Measurements from ENCODE around the gene HLCS. TPM values are rescaled to one million over a fixed set of nuclear protein-coding genes. Genes with fewer than 3 reads are reported as not detected.
"Not testable (repeated sequence)": the region's sequence is repeated elsewhere in the genome, so short reads cannot be mapped to it uniquely, and the experiment has no call there.

Gene HLCS
- polyA plus RNA-seq, 4 donors = 2.7 to 13.7 (median 4.9) TPM

- no peak overlapping the region for H3K27ac ChIP-seq (ENCODE audit: low read depth in 1 of 3, low read length in 2 of 3)
- peaks cover 0 to 15% (median 0%) of the 10 kb centered on the region in 3 donors for H3K36me3 ChIP-seq (ENCODE audit: control insufficient read depth in 3 of 3, insufficient read depth in 2 of 3, low read depth in 1 of 3, low read length in 3 of 3)
- no peaks in the 10 kb centered on the region for H3K4me1 ChIP-seq (ENCODE audit: control insufficient read depth in 3 of 3, insufficient read depth in 2 of 3, low read depth in 1 of 3, low read length in 2 of 3)
- no peaks in the 10 kb centered on the region for H3K27me3 ChIP-seq (ENCODE audit: control insufficient read depth in 3 of 3, insufficient read depth in 3 of 3, low read length in 3 of 3)
- FAIRE-seq = no peak
- no peak for DNase-seq
- 76 to 82% (median 80%) methylated on average over 27 of the region's 27 CpGs for WGBS, 3 donors
- H3K4me3 ChIP-seq (ENCODE audit: low read depth in 1 of 3, low read length in 3 of 3) = no peak overlapping the region
- H3K9me3 ChIP-seq (ENCODE audit: control insufficient read depth in 2 of 2, insufficient read depth in 1 of 2, low read depth in 1 of 2, low read length in 1 of 2) = no peaks in the 10 kb centered on the region
Measured at GRCh38 chr21:36820176-36821031, 146.1 kb downstream of the HLCS start.

DNA sequence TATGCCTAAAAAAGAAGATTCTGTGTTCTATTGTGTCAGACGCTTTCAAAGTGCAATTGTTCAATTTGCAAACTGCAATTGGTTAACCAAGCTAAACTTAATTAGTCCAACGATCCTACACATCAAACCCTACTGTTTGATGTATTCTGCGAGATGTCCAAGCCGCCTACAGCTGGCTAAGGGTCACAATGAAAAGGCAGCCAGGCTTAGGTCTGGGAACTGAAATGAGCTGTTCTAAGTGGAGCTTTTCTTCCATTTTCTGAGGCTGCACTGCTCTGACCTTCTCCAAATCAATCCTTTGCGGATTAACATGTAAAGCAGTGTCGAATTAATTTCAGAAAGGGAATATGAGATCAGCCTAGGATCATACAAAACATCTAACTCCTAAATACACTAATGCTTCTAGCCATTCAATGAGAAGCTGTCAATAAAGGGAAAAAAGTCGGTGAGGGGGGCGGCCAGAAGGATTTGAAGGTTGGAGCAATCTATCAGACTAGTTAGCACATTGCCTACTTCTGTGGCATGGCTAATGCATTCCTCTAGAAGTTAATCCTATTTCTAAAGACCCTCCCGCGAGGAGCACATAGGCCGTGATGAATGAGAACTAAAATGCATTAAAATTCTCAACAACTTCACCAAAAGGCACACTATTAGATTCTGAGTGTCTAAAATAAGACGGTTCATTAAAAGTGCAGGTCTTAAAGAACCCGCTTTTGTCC, 148.6 kb downstream of the HLCS start:
- Histone ChIP-seq H3K27ac (ENCODE audit: low read depth in 1 of 3, low read length in 2 of 3) (no peak overlapping the region), H3K4me1 (ENCODE audit: control insufficient read depth in 3 of 3, insufficient read depth in 2 of 3, low read depth in 1 of 3, low read length in 2 of 3) (no peaks in the 10 kb centered on the region), H3K4me3 (ENCODE audit: low read depth in 1 of 3, low read length in 3 of 3) (no peak overlapping the region), H3K36me3 (ENCODE audit: control insufficient read depth in 3 of 3, insufficient read depth in 2 of 3, low read depth in 1 of 3, low read length in 3 of 3) (peaks cover 0 to 12% (median 0%) of the 10 kb centered on the region in 3 donors), H3K27me3 (ENCODE audit: control insufficient read depth in 3 of 3, insufficient read depth in 3 of 3, low read length in 3 of 3) (no peaks in the 10 kb centered on the region), H3K9me3 (ENCODE audit: control insufficient read depth in 2 of 2, insufficient read depth in 1 of 2, low read depth in 1 of 2, low read length in 1 of 2) (no peaks in the 10 kb centered on the region)
- 91 to 98% (median 93%) methylated on average over 13 of the region's 13 CpGs for WGBS, 3 donors
- FAIRE-seq (no peak), DNase-seq (no peak)

DNA sequence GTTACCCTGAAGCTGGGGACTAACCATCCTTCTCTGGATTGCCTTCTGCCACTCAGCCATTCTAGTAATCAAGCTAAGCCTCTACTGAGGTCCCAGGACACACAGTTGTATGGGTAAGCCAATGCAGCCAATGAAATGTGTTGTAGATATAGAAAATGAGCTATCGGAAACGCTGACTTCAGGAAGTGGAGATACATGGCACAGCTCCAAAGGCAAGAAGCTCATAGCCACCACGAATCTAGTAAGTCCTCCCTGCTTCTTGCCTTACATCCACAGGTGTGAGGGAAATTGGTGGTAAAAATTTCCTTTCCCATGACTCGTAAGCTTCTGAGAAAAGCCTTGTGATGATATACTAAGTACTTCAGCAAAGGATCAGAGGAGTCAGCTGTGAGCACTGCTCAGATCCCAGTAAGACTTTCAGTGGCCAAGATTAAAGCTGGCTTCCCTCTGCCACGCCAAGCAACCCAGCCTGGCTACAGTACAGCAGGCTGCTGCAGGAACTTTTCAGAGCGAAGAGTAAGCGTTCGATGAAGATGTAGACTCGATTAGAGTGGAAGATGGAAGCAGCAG, 149.8 kb downstream of the HLCS start:
- no peaks in the 10 kb centered on the region for H3K4me1 ChIP-seq (ENCODE audit: control insufficient read depth in 3 of 3, insufficient read depth in 2 of 3, low read depth in 1 of 3, low read length in 2 of 3)
- WGBS, 3 donors = 83 to 93% (median 88%) methylated on average over 9 of the region's 9 CpGs
- H3K27ac ChIP-seq (ENCODE audit: low read depth in 1 of 3, low read length in 2 of 3) = no peak overlapping the region
- H3K27me3 ChIP-seq (ENCODE audit: control insufficient read depth in 3 of 3, insufficient read depth in 3 of 3, low read length in 3 of 3) = no peaks in the 10 kb centered on the region
- H3K4me3 ChIP-seq (ENCODE audit: low read depth in 1 of 3, low read length in 3 of 3) = no peak overlapping the region
- peaks cover 0 to 12% (median 0%) of the 10 kb centered on the region in 3 donors for H3K36me3 ChIP-seq (ENCODE audit: control insufficient read depth in 3 of 3, insufficient read depth in 2 of 3, low read depth in 1 of 3, low read length in 3 of 3)
- no peak for DNase-seq
- no peaks in the 10 kb centered on the region for H3K9me3 ChIP-seq (ENCODE audit: control insufficient read depth in 2 of 2, insufficient read depth in 1 of 2, low read depth in 1 of 2, low read length in 1 of 2)
- FAIRE-seq = no peak

DNA sequence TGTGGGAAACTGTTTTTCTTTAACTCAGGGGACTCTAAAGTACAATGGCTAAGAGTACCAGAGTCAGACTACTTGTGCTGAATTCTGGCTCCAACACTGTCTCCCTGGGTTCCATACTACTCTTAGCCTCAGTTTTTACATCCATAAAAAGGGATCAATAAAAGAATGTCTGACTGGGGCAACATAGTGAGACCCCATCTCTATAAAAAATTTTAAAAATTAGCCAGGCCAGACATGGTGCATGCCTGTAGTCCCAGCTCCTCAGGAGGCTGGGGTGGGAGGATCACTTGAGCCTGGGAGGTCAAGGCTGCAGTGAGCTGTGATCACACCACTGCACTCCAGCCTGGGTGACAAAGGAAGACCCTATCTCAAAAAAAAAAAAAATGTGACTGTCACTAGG, 150.4 kb downstream of the HLCS start:
- not testable (repeated sequence) for H3K27me3 ChIP-seq (ENCODE audit: control insufficient read depth in 3 of 3, insufficient read depth in 3 of 3, low read length in 3 of 3); H3K4me1 ChIP-seq (ENCODE audit: control insufficient read depth in 3 of 3, insufficient read depth in 2 of 3, low read depth in 1 of 3, low read length in 2 of 3); FAIRE-seq; H3K9me3 ChIP-seq (ENCODE audit: control insufficient read depth in 2 of 2, insufficient read depth in 1 of 2, low read depth in 1 of 2, low read length in 1 of 2); H3K27ac ChIP-seq (ENCODE audit: low read depth in 1 of 3, low read length in 2 of 3); DNase-seq; H3K4me3 ChIP-seq (ENCODE audit: low read depth in 1 of 3, low read length in 3 of 3)
- H3K36me3 ChIP-seq (ENCODE audit: control insufficient read depth in 3 of 3, insufficient read depth in 2 of 3, low read depth in 1 of 3, low read length in 3 of 3) = peaks cover 0 to 10% (median 0%) of the 10 kb centered on the region in 3 donors

GRCh38 chr21:36815284-36815683, 151.2 kb downstream of the HLCS start:
- FAIRE-seq = no peak
- WGBS, 3 donors = 96 to 99% (median 97%) methylated on average over 4 of the region's 4 CpGs

GRCh38 chr21:36813052-36813451, 153.4 kb downstream of the HLCS start:
- FAIRE-seq = no peak
- no peak for DNase-seq
- Histone ChIP-seq H3K27ac (ENCODE audit: low read depth in 1 of 3, low read length in 2 of 3) (no peak overlapping the region), H3K9me3 (ENCODE audit: control insufficient read depth in 2 of 2, insufficient read depth in 1 of 2, low read depth in 1 of 2, low read length in 1 of 2) (no peaks in the 10 kb centered on the region), H3K27me3 (ENCODE audit: control insufficient read depth in 3 of 3, insufficient read depth in 3 of 3, low read length in 3 of 3) (no peaks in the 10 kb centered on the region), H3K4me3 (ENCODE audit: low read depth in 1 of 3, low read length in 3 of 3) (no peak overlapping the region), H3K4me1 (ENCODE audit: control insufficient read depth in 3 of 3, insufficient read depth in 2 of 3, low read depth in 1 of 3, low read length in 2 of 3) (no peaks in the 10 kb centered on the region), H3K36me3 (ENCODE audit: control insufficient read depth in 3 of 3, insufficient read depth in 2 of 3, low read depth in 1 of 3, low read length in 3 of 3) (no peaks in the 10 kb centered on the region)
- WGBS, 3 donors = 75 to 89% (median 89%) methylated on average over 3 of the region's 3 CpGs

More at GRCh38 chr21:36815284-36815683, 151.2 kb downstream of the HLCS start:
- no peaks in the 10 kb centered on the region for H3K27me3 ChIP-seq (ENCODE audit: control insufficient read depth in 3 of 3, insufficient read depth in 3 of 3, low read length in 3 of 3)
- H3K9me3 ChIP-seq (ENCODE audit: control insufficient read depth in 2 of 2, insufficient read depth in 1 of 2, low read depth in 1 of 2, low read length in 1 of 2) = no peaks in the 10 kb centered on the region
- H3K27ac ChIP-seq (ENCODE audit: low read depth in 1 of 3, low read length in 2 of 3) = no peak overlapping the region
- no peak for DNase-seq
- no peaks in the 10 kb centered on the region for H3K4me1 ChIP-seq (ENCODE audit: control insufficient read depth in 3 of 3, insufficient read depth in 2 of 3, low read depth in 1 of 3, low read length in 2 of 3)
- peaks cover 0 to 3% (median 0%) of the 10 kb centered on the region in 3 donors for H3K36me3 ChIP-seq (ENCODE audit: control insufficient read depth in 3 of 3, insufficient read depth in 2 of 3, low read depth in 1 of 3, low read length in 3 of 3)
- no peak overlapping the region for H3K4me3 ChIP-seq (ENCODE audit: low read depth in 1 of 3, low read length in 3 of 3)

DNA sequence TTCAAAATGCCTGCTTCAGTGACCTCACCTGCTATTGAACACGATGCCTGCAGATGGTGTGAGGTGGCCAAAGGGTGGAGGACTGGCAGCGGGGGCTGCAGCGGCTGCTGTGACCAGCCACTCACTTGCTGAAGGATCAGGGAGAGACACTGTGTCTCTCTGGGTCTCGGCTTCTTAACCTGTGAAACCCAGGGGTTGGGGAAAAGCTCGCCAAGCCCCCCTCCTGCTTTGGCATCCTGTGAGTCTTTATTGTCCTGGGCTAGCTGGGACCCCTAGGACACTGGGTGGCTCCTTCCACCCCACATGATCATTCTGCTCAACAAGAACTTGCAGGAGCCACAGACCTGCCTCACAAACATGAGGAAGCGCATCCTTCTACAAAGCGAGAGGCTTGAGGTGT, 154.7 kb downstream of the HLCS start:
- FAIRE-seq (no peak), DNase-seq (no peak)
- Histone ChIP-seq H3K27me3 (ENCODE audit: control insufficient read depth in 3 of 3, insufficient read depth in 3 of 3, low read length in 3 of 3) (no peaks in the 10 kb centered on the region), H3K4me1 (ENCODE audit: control insufficient read depth in 3 of 3, insufficient read depth in 2 of 3, low read depth in 1 of 3, low read length in 2 of 3) (peaks cover 0 to 8% (median 0%) of the 10 kb centered on the region in 3 donors), H3K4me3 (ENCODE audit: low read depth in 1 of 3, low read length in 3 of 3) (no peak overlapping the region), H3K27ac (ENCODE audit: low read depth in 1 of 3, low read length in 2 of 3) (no peak overlapping the region), H3K36me3 (ENCODE audit: control insufficient read depth in 3 of 3, insufficient read depth in 2 of 3, low read depth in 1 of 3, low read length in 3 of 3) (no peaks in the 10 kb centered on the region), H3K9me3 (ENCODE audit: control insufficient read depth in 2 of 2, insufficient read depth in 1 of 2, low read depth in 1 of 2, low read length in 1 of 2) (no peaks in the 10 kb centered on the region)
- 95 to 96% (median 96%) methylated on average over 7 of the region's 7 CpGs for WGBS, 3 donors

GRCh38 chr21:36810443-36810842, 156.0 kb downstream of the HLCS start:
- FAIRE-seq (no peak), DNase-seq (no peak)
- no peak overlapping the region for H3K4me3 ChIP-seq (ENCODE audit: low read depth in 1 of 3, low read length in 3 of 3)
- H3K9me3 ChIP-seq (ENCODE audit: control insufficient read depth in 2 of 2, insufficient read depth in 1 of 2, low read depth in 1 of 2, low read length in 1 of 2) = no peaks in the 10 kb centered on the region
- no peaks in the 10 kb centered on the region for H3K36me3 ChIP-seq (ENCODE audit: control insufficient read depth in 3 of 3, insufficient read depth in 2 of 3, low read depth in 1 of 3, low read length in 3 of 3)
- H3K27ac ChIP-seq (ENCODE audit: low read depth in 1 of 3, low read length in 2 of 3) = no peak overlapping the region
- no peaks in the 10 kb centered on the region for H3K27me3 ChIP-seq (ENCODE audit: control insufficient read depth in 3 of 3, insufficient read depth in 3 of 3, low read length in 3 of 3)
- WGBS, 3 donors = 83 to 92% (median 89%) methylated on average over 2 of the region's 2 CpGs
- peaks cover 0 to 9% (median 0%) of the 10 kb centered on the region in 3 donors for H3K4me1 ChIP-seq (ENCODE audit: control insufficient read depth in 3 of 3, insufficient read depth in 2 of 3, low read depth in 1 of 3, low read length in 2 of 3)
